Lower leg skin (tissue), 4 donors: ENCODE data around the gene ABT1. TPM values are rescaled to one million over a fixed set of nuclear protein-coding genes. Genes with fewer than 3 reads are reported as not detected.
"Not testable (repeated sequence)": the region's sequence is repeated elsewhere in the genome, so short reads cannot be mapped to it uniquely, and the experiment has no call there.

ENCODE experiments used
- DNase-seq, 2 donors: peaks; one replicate each; pipeline ENCODE4 v3.0.0-alpha.2; 2019; ENCODE audit warnings: low spot score in 2 of 2
- H3K4me3 ChIP-seq: fragments of 200-600 bp; sonication (generic); 2 replicates; pipeline ENCODE4 v1.5.1; 2017; ENCODE audit warnings: mild to moderate bottlenecking, low read depth; ENCODE audit not compliant: poor library complexity, severe bottlenecking
- POLR2A ChIP-seq, 2 donors: fragments of 450-650 bp; IDR thresholded peaks; one replicate each; pipeline ENCODE4 v1.6.1; 2016 to 2017; ENCODE audit warnings: antibody characterized with exemption in 2 of 2, mild to moderate bottlenecking in 1 of 2, moderate library complexity in 1 of 2
- WGBS, 2 donors: methylation state at CpG; one replicate each; pipeline ENCODE4 v1.1.5; 2018; 5-methylcytosine and 5-hydroxymethylcytosine counted together
- intact Hi-C: fragments of 100-400 bp; cut with DNase I; formaldehyde crosslinking; loops from one replicate; pipeline ENCODE4 v1.15.0; 2023; ENCODE audit warnings: low total_unique reads
- total RNA-seq, 4 donors: library from RNA; depleted of rRNA; stranded (reverse); fragments of >200 nt; gene quantifications; one replicate each; pipeline ENCODE4 v1.1.0, GENCODE V29; 2016
- TF ChIP-seq, protein P1 (sequence below), 3 donors: fragments of 450-650 bp; IDR thresholded peaks; one replicate each; pipeline ENCODE4 v1.5.1; 2016; ENCODE audit warnings: antibody characterized with exemption in 3 of 3, mild to moderate bottlenecking in 3 of 3, moderate library complexity in 2 of 3

Gene ABT1
- 10 to 100 TPM; 22.0 to 25.7 (median 24.2) TPM for total RNA-seq

DNA sequence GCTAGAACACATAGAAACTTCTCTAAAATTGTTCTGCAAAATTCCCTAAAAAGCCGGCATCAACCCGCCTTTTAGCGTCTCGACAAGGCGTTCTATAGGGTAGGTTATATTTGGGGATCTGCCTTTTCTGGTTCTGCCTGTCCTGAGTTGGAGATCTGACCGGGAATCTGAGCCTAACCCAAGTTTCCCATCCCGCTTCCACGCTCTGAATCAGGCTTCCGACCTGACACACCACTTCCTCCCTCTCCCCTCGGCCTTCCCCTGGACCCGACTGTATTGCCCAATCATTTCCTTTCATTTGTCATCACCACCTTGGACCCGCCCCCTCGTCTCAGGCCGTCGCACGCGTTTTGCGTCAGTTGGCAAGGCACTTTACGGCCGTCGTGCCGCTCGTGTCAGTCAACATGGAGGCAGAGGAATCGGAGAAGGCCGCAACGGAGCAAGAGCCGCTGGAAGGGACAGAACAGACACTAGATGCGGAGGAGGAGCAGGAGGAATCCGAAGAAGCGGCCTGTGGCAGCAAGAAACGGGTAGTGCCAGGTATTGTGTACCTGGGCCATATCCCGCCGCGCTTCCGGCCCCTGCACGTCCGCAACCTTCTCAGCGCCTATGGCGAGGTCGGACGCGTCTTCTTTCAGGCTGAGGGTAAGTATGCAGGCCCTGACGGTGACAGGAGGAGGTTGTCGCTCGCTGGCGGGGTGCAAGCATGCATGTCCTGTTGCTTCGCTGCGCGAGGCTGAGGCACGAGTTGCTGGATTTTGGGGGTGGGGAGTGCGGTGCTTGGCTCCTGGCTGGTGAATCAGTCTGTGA, at the start of gene ABT1:
Gene ABT1 (plus strand): TSS at position 375 of the 810 bp plus-strand sequence. CDS start 30 bp downstream, at position 405.
- intact Hi-C loops: no loop called here
- TF ChIP-seq, protein P1, sequence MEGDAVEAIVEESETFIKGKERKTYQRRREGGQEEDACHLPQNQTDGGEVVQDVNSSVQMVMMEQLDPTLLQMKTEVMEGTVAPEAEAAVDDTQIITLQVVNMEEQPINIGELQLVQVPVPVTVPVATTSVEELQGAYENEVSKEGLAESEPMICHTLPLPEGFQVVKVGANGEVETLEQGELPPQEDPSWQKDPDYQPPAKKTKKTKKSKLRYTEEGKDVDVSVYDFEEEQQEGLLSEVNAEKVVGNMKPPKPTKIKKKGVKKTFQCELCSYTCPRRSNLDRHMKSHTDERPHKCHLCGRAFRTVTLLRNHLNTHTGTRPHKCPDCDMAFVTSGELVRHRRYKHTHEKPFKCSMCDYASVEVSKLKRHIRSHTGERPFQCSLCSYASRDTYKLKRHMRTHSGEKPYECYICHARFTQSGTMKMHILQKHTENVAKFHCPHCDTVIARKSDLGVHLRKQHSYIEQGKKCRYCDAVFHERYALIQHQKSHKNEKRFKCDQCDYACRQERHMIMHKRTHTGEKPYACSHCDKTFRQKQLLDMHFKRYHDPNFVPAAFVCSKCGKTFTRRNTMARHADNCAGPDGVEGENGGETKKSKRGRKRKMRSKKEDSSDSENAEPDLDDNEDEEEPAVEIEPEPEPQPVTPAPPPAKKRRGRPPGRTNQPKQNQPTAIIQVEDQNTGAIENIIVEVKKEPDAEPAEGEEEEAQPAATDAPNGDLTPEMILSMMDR (IDR thresholded peaks at IDR 0.05): peak in 1 of 3 donors; percentile 40
- TF ChIP-seq POLR2A (IDR thresholded peaks at IDR 0.05): peak in 1 of 2 donors; percentile 30
- 1% methylated on average over 40 to 51 of the region's 51 CpGs for WGBS, 2 donors
- peak within 1 kb of the TSS; percentile 70 for H3K4me3 ChIP-seq
- peak; percentile 99 to 100 for DNase-seq

DNA sequence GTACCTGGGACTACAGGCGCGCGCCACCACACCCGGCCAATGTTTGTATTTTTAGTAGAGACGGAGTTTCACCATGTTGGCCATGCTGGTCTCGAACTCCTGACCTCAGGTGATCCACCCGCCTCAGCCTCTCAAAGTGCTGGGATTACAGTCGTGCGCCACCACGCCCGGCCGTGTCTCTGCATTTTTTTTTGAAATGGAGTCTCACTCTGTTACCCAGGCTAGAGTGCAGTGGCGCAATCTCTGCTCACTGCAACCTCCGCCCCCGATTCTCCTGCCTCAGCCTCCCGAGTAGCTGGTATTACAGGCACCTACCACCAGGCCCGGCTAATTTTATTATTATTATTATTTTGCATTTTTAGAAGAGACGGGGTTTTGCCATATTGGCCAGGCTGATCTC, 49.4 kb upstream of the ABT1 start:
- DNase-seq, H3K4me3 ChIP-seq, intact Hi-C loops: not testable (repeated sequence)
- 95 to 96% methylated on average over 18 of the region's 18 CpGs for WGBS, 2 donors

DNA sequence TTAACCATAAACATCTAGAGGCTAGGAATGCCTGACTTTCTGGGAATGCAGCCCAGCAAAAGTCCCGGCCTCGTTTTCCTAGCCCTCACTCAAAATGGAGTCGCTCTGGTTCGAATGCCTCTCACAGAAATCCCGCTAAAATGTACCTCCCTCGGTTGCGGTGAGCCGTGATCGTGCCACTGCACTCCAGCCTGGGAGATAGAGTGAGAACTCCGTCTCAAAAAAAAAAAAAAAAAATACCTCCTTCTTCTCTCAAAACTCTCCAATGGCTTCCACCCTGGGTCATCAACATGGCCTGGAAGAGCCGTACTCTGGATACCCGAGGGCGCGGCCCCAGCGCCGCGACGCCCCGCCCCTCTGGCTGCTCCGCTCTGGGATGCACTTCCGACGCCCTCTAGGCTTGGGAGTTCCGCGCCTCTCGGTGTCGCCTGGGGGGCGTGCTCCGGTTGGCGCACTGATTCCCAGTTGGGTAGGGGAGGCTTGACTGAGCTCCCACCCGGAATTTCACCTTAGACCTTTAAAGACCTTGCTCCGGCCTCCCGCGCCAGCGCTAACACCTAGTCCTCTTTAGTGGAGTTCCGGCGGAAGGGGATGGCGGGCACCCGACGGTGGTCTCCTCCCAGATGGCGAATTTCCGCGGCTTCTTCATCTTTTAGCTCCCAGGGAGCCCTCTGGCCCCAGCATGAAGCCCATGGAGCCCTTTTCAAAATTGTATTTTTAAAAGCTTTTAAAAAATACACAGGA, 46.3 kb upstream of the ABT1 start:
- TF ChIP-seq, protein P1 (IDR thresholded peaks at IDR 0.05): no peak
- peak overlapping the region; percentile 25 for H3K4me3 ChIP-seq
- no peak for DNase-seq
- WGBS, 2 donors: 5 to 9% methylated on average over 42 of the region's 42 CpGs
- intact Hi-C loops: no loop called here

DNA sequence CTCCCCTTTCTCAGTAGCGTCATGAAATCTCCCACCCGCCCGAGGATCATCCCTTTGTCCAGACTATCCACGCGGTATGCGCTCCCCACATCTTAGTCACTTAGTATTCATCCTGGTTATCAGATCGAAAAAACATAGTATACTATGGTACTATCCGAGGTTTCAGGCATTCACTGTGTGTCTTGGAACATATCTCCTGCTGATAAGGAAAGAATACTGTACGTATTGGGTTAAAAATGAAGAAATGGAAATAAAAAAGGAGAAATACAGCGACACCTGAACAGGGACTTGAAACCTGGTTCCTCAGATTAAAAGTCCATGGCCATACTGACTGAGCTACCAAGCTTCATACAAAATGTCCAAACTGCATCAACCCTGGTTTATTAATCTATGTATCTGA, 44.5 kb upstream of the ABT1 start:
- intact Hi-C loops: no loop called here
- WGBS, 2 donors: 91% methylated on average over 10 of the region's 10 CpGs
- H3K4me3 ChIP-seq: no peak overlapping the region
- DNase-seq: no peak
- TF ChIP-seq, protein P1 (IDR thresholded peaks at IDR 0.05): no peak
- no peak for TF ChIP-seq POLR2A (IDR thresholded peaks at IDR 0.05)

DNA sequence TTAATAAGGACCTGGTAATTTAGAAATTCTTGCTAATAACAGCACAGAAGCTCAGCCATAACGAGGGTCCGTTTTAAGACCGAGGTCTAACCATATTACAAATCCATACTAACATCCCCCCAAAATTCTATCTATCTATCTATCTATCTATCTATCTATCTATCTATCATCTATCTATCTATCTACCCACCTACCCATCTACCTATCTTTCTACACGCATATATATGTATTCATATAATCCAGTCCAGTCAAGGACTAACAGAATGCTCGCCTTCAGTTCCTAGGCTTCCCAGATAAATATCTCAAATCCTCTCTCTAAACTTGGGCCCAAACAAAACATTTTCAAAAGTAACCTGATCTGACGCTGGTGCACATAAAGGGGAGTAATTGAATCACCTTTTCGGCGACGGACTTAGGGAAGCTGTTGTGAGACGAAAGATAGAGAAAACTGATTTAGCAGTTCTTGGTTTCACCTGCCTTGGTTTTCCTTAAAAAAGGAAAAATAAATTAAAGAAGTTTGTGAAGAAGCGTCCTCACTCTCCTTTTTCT, 44.0 kb upstream of the ABT1 start:
- 52 to 58% methylated on average over 11 of the region's 11 CpGs for WGBS, 2 donors
- H3K4me3 ChIP-seq: no peak overlapping the region
- DNase-seq: no peak
- no peak for TF ChIP-seq POLR2A (IDR thresholded peaks at IDR 0.05)
- TF ChIP-seq, protein P1 (IDR thresholded peaks at IDR 0.05): no peak
- intact Hi-C loops: no loop called here

DNA sequence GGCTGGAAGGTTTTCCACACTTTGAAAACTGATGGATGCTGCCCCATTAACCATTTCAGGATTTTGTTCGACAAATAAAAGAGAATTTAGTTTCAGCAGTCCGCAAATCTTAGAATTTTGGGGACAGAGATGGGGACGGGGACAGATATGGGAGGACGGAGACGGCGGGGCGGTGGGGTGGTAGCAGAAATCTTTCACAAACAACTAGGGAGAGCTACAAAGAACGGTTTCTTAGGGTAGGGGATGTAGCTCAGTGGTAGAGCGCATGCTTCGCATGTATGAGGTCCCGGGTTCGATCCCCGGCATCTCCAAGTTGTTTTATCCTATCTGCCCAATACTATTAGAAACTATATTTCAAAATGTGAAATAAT, 43.5 kb upstream of the ABT1 start:
- no peak for TF ChIP-seq POLR2A (IDR thresholded peaks at IDR 0.05)
- intact Hi-C loops: no loop called here
- peak; percentile 71 to 95 for DNase-seq
- 1 to 2% methylated on average over 13 of the region's 13 CpGs for WGBS, 2 donors
- peak overlapping the region; percentile 24 for H3K4me3 ChIP-seq
